HPDE6-E6E7 (cell line): ENCODE results near the gene DYNLT3.

Experiments
- DNase-seq: peaks from one replicate; pipeline ENCODE4 v3.0.0; 2011; ENCODE audit warnings: missing footprints; ENCODE audit errors: extremely low spot score

DYNLT3 gene

DNA sequence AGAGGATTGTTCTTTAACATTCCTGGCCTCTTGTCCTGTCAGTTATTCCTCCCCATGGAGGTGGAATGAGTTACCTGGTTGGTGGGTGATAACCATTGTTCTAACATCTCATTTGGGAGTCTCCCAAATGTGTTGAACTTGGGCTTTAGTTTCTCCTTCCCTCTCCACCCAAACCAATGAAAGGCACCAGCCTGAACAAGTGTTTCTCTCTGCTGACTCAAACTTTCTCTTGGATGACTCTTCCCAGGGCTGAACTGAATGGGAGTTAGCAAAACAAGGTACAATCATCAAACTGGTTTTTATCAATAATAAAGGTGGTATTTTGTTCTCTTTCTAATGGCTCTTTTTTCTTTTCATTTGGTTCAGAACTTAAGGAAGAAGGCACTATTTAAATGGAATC is 2.7 kb downstream of the DYNLT3 start:
- DNase-seq: no peak

DNA sequence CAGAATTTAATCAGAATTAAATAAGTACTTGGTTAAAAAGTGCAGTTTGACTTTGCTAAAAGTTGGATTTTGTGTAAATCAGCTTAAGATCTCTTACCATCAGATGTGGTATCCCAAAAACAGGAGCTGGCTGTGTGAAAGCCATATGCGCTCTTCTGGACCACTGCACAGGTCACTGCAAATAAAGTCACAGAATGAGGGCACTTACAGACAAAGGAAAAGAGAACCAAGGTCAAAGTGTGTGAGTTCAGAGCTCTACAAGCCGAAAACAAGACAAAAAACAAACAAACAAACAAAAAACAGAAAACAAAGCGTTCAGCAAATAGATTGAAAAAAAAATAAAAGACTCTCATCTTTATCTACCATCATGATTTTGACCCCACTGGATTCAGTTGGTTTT is 6.4 kb downstream of the DYNLT3 start:
- no peak for DNase-seq

DNA sequence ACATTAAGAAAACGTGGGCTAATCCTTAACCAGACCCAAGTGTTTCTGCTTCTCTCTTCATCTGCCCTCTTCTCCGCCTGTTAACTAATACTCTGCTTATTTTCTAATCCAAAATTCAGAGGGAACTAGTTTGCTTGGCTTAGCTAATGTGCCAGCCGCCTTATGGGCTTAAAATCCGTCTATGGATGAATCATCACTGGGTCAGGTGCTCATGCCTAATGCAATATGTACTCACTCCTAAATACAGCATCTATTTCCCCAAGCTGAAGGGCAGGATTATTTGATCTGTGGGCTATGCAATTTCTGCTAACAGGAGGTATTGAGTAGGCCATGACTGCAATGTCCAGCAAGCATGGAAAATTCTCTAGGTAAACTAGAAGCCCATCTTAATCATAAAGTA is 12.4 kb downstream of the DYNLT3 start:
- DNase-seq: no peak

DNA sequence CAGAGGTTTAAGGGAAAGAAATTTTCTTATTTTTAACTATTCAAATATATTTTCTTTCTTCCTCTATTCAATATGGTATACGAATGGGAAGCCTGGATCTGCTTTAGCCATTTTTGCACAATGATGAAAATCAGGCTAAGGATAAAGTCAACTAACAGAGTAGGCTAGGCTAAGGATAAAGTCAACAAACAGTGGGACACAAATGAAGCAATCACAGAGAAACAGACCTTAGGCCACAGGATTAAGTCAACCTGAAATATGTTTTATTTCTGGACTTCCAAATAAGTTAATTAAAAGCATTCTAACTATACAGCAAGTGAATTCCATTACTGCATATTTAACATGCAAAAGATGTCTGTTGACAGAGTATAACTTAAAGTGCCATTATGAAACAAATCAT is 17.0 kb downstream of the DYNLT3 start:
- no peak for DNase-seq

DNA sequence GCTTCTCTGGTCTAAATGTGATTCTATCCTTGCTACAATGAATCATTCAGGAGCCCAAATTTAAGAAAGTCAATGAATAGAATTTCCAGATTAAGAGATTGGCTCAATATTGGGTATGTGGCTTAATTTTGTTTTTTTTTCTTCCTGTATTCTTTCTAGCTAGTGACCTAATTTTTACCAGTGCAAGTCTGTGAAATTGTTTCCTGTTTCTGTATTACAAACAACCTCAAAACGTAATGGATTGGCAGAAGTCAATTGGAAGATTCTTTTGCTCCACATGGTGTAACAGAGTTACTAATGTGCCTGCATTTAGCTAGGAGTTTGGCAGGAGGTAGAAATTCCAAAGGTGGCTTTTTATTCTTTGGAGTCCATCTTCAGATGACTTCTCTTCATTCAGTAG is 17.6 kb downstream of the DYNLT3 start:
- no peak for DNase-seq

DNA sequence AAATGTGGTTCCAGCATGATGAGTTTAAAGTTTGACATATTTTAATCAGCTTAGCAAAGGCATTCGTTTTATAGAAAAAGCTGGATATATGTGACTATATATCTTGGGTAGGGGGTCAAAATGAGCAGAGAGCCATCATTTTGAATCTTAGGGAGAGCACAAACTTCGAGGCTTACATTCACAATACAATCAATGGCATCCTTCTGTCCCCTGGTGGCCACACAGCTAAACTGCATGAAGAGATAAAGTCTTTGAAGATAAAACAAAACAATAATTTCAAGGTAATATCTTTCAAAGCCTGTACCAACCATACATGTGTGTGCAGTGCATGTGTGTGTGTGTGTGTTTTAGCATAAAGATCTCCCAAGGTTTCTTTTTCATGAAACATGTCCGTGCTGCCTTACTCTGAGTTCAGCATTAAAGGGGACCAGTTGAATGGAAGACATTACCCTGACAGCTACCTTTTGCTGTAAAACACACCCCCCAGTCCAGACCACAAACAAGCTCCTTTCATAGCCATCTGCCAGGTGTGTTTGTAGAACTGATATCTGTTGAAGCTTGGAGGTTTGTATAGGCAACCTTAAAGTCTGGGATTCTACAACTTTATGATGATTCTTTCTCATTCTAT is 22.0 kb downstream of the DYNLT3 start:
- no peak for DNase-seq

DNA sequence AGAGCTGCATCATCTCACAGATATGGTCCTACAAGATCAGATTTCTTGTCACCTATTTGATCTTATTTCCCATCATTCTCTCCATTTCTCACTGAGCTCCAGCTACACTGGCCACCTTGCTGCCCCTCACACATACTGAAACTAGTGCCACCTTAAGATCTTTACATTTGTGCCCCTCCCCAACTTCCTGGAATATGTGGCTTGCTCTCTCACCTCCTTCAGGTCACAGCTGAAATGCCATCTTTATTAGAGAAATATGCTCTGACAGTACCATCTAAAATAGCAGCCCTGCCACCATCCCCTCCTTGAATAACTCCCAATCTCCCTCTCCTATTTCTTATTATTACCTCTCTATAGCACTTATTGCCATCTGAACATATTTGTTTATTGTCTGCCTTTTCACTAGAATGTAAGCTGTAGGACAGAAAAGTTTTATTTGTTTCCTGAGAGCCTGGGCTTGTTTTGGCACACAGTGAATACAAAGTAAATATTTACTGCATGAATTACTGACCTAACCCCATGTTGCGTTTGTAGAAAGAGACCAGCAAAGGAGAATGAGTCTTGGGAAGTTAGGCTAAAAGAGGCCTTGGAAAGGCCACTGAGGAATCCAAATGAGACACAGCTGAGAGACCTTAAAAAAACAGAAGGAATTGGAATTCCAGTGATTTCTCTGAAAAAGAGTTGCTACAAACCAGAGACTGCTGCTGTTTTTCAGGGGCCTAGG is 22.7 kb downstream of the DYNLT3 start:
- DNase-seq: no peak

DNA sequence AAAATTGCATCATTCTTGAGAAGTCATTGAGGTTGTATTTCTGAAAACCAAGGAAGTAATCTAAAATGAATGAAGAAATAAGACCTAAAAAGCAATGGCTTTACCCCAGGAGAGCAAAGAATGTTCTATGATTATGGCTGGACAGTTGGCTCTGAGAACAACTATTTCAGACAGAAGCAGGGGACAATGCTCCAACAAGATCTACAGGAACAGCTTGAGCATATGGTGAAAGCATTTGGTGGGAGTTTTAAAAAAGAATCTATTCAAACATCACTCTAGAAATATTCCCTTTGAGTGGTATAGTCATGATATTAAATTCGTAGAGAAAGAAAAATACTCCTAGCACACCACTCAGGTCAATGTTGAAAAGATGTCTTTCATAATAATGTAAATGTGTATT is 26.7 kb downstream of the DYNLT3 start:
- DNase-seq: no peak

DNA sequence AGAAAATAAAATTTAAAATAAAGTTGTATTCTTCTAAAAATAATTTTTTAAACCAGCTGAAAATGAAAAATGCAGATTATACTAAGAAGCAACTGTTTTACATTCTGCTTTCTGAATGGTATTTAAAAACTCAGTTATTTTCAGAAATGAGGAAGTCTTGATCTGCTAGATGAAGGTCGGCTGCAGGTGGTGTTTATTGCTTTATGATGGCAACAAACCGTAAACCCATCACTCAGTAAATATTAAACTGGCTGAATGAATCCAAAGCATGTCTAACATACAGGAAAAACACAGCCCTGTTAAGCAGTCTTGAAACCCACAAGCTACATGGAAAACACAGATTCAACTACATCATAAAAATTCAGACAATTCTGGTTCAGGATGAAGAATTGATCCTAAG is 29.3 kb downstream of the DYNLT3 start:
- no peak for DNase-seq

DNA sequence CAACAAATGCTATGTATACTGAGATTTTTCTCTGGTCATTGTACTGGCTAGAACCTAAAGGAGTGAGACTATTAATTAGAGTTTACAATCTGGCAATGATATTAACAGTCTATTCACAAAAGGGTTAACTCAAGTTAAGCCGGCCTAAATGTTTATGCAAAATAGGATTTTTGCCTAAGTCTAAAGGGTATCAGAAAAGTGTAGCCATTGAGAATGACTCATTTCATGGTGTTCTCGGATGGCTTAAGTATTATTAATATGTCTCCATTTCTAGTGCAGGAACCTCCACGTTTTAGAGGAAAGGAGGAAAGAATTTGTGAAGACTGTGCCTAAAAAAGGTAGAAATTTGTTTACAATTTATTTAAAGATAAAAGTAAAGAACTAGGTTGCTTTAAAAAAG is 29.8 kb downstream of the DYNLT3 start:
- no peak for DNase-seq

DNA sequence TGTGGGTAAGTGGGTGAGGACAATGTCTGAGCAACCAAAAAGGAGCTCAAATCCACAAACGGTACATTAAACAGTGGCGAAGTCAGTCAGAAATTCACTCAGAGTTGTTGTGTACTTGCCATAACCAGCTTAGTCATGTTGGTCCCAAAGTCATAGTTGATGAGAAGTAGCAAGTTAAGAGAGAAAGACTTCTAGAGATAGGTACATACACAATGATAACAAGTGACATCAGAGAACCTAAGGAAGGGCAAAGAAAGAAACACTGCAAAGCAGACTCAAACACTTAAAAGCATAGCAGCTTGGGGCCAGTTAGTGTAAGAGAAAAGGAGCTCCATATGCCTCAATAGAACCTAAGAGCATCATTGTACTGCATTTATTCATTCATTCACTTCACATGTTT is 30.2 kb downstream of the DYNLT3 start:
- DNase-seq: no peak

DNA sequence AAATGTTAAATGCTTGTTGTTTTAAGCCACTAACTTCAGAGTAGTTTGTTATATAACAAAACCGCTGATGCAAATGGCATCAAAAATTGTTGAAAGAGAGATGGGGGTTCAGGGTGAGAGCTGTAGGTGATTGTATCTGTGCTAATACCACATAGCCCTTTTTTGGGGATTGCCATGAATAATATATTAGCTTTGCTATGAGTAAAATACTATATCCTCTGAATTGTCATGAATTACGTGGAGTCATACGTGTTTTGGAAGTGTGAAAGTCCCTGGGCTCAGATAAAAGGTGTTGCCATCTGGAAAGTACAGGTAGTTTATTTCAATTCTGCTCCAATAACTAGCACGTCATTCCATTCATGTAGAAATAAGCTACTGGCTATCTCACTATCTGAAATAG is 30.6 kb downstream of the DYNLT3 start:
- DNase-seq: no peak

DNA sequence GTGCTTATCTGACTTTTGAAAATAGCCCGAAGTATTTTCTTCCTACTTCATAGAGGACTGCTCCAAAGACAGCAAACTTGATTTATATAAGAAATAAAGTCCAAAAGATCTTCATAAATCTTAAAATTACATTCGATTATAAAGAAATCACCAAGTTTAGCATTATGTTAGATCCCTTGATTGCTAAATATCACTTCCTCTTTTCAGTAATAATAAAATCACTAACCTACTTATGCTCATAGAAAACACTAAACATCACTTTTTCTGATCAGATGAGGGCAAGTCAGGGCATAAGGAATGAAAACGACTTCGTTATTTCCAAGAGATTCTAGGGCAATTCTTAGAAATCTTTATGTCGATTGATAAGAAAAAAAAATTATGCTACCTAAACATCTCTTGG is 32.0 kb downstream of the DYNLT3 start:
- no peak for DNase-seq

DNA sequence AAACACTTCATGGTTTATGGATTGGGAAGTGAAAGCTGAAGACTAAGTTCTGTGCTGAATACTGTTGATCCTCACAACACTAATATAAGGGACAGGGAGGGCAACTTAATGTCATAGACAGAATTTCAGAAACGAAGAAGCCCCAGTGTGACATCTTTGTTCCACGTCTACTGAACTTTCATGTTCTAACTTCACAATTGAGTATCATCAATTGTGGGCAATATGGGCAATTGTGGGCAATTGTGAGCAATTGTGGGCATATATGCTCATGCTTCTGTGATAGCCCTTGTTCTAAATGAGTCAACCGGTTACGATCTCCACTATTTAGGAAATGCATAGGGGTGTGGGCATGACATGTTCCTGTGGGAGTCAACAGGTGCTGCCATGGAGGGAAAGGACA is 33.8 kb downstream of the DYNLT3 start:
- no peak for DNase-seq

DNA sequence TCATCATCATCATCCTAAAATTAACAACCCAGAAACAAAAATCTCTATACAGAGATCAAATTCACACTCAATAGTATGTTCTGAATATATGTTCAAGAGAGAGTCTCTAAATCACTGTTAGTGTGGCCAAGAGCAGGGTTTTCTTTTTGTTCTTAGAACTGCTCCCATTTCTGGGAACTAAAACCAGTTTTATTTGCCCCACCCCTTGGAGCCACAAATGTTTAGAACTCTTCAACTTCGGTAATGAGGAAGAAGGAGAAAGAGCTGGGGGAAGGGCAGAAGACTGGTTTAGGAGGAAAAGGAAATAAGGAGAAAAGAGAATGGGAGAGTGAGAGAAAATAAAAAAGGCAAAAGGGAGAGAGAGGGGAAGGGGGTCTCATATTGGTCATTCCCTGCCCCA is 35.3 kb downstream of the DYNLT3 start:
- DNase-seq: no peak

DNA sequence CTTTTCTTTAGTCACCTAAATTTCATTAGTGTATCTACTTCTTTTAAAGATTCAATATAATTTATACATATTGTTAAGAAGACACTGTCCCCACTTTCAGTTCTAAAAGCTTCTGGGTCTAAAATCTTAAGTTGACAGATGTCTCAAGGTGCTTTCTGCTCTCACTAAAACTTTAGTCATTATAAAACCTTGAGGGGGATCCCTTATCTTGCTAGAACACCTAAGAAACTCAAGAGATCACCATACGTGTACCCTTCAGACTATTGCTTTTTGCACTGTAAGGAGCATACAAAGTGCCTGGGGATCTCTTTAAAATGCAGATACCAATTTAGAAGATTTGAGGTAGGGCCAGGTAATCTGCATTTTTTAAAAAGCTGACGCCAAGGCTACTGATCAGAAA is 37.4 kb downstream of the DYNLT3 start:
- no peak for DNase-seq

DNA sequence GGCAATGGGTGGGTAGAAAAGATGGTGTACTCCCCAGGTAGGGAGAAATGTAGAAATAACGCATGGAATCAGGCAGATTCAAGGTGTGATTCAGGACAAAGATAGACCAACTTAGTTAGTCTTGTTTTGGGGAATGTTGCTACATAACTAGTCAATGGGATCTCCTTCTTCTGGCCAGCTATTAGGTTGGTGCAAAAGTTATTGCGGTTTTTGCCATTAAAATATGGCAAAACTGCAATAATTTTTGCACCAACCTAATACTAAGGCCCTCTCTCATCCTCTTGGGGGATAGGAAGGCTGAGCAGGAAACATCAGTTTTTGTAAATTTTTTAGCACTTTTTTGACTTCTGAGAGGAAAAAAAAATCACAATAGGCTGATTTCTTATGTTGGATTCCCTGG is 44.3 kb downstream of the DYNLT3 start:
- DNase-seq: no peak

DNA sequence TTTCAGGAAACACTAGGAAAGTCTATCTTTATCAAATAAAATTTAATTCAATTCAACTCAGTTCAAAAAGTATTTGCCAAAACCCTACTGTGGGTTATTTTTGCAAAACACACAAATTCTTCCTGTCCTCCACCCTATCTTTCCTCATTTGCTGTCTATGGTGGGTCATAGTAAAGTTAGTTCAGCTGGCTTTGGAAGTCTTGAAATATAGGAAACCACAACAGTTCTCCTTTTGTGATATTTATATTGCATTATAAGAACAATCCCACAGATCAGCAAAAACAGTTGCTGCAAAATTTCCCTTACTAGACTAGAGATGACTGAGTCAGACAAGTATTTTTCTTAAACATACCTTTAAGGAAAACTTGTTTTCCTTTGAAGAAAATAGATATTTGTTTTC is 45.3 kb downstream of the DYNLT3 start:
- DNase-seq: no peak

DNA sequence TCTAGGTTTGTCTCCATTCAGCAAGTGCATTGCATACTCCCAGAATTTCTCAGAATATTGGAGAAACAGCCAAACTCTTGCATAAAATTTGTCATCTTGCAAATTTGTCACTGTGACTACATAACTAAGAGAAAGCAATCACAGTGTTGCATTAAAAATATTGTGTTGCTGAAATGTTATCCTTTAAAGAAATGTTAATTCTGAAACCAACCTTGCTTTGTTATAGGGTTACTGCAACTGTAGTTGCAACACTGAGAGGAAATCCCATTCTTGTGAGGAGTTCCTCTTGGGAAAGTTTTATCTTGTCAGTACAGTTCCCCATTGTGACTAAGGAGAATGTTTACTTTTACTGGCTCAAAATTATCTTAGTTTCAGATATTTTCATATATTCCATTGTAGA is 46.7 kb downstream of the DYNLT3 start:
- no peak for DNase-seq

DNA sequence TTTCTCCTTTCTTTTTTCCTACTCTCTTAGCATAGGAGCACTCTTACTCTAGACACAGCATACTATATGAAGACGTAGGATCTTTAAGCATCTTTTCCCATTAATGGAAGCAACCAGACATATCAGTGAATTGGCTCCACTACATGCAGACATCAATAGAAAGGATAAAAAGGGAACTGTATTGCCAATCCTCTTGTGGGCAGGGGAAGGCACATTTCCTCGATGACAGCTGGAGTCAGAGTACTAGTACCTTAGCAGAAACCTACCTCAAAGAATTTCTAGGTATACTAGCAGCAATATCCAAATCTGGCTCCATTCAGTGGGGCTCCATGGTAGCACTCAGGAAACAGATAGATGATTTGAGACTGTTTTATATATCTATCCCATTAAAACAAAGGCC is 47.4 kb downstream of the DYNLT3 start:
- no peak for DNase-seq

DNA sequence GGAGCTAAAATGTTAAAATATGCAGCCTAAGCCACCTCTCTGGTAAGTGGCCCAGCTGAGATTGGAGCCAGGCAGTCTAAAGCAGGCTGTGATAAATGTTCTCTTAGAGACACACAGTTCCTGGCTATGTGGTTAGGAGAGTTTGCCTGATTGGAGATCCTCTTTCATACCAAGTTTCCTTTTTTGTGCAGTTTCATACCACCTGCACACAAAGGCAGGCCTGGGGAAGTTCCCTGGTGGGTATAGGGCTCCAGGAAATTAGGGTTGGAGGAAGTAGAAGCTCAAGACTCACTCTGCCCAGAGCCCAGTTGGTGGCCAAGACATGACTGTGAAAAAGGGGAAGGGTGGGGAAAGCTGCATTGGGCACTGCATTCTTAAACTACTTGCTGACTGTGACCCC is 50.6 kb downstream of the DYNLT3 start:
- no peak for DNase-seq

DNA sequence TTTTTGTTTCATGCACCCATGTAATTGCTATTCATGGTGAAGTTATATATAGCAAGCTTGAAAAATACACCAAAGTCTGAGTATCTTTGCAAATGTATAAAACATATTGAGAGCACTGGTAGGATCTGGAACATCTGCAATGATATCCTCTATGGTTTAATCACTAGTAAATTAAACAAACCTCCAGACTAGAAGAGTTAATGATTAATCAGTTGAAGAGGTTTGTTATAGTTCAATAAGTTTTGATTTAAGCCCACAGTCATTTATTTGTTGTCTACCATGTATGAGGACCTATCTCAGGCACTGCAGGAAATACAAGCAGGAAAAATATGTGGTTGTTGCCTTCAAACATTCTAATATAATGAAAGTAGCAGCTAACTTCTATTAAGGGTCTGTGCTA is 51.1 kb downstream of the DYNLT3 start:
- no peak for DNase-seq
